Activated T-cell treated with anti-CD3 and anti-CD28 coated beads, Interleukin-2, amount 50 U/mL, for 24 hours (primary cell): ENCODE measurements around the gene NCLN.
A peak's percentile ranks its signal among the peaks of the same experiment; 100 is the strongest.
"Not testable (repeated sequence)": the region's sequence is repeated elsewhere in the genome, so short reads cannot be mapped to it uniquely, and the experiment has no call there.

Source experiments
- DNase-seq: peaks from one replicate; pipeline ENCODE4 v3.0.0-alpha.2; 2020
- H3K27ac Mint-ChIP-seq: 2 replicates; pipeline ENCODE4 v1.8.0; 2020; ENCODE audit warnings: mild to moderate bottlenecking, mixed read lengths
- H3K27me3 Mint-ChIP-seq: 2 replicates; pipeline ENCODE4 v1.8.0; 2020; ENCODE audit warnings: mixed read lengths
- H3K36me3 Mint-ChIP-seq: 2 replicates; pipeline ENCODE4 v1.8.0; 2020; ENCODE audit warnings: low read depth, mixed read lengths
- H3K4me1 Mint-ChIP-seq: 2 replicates; pipeline ENCODE4 v1.8.0; 2020; ENCODE audit warnings: low read depth, mixed read lengths
- H3K4me3 Mint-ChIP-seq: 2 replicates; pipeline ENCODE4 v1.8.0; 2020; ENCODE audit warnings: mild to moderate bottlenecking, moderate library complexity, mixed read lengths
- H3K9me3 Mint-ChIP-seq: 2 replicates; pipeline ENCODE4 v1.8.0; 2020; ENCODE audit warnings: mixed read lengths

NCLN gene

DNA sequence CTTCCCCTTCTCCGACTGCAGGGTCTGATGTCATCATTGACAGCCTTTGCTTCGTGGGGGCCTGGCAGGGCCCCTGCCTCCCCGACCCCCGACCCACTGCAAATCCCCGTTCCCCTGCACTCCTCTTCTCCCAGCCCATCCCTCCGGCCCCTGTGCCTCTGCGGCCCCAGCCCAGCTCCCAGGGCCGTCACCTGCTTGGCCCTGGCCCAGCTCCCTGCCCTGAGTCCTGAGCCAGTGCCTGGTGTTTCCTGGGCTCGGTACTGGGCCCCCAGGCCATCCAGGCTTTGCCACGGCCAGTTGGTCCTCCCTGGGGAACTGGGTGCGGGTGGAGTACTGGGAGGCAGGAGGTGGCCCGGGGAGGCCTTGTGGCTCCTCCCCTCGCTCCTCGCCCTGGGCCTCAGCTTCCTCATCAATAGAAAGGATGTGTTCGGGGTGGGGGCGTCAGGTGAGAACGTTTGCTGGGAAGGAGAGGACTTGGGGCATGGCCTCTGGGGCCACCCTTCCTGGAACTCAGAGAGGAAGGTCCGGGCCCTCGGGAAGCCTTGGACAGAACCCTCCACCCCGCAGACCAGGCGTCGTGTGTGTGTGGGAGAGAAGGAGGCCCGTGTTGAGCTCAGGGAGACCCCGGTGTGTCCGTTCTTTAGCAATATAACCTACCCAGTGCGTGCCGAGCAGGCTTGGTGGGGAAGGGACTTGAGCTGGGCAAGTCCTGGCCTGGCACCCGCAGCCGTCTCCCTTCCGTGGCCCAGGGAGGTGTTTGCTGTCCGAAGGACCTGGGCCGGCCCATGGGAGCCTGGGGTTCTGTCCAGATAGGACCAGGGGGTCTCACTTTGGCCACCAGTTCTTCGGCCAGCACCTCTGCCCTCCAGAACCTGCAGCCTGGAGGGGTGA lies 22.8 kb downstream of the NCLN start:
- H3K4me3 Mint-ChIP-seq, result no peak overlapping the region
- no peaks in the 10 kb centered on the region for H3K27me3 Mint-ChIP-seq
- no peaks in the 10 kb centered on the region for H3K4me1 Mint-ChIP-seq
- no peaks in the 10 kb centered on the region for H3K9me3 Mint-ChIP-seq
- DNase-seq, result no peak
- peaks cover 42% of the 10 kb centered on the region for H3K36me3 Mint-ChIP-seq
- no peak overlapping the region for H3K27ac Mint-ChIP-seq

DNA sequence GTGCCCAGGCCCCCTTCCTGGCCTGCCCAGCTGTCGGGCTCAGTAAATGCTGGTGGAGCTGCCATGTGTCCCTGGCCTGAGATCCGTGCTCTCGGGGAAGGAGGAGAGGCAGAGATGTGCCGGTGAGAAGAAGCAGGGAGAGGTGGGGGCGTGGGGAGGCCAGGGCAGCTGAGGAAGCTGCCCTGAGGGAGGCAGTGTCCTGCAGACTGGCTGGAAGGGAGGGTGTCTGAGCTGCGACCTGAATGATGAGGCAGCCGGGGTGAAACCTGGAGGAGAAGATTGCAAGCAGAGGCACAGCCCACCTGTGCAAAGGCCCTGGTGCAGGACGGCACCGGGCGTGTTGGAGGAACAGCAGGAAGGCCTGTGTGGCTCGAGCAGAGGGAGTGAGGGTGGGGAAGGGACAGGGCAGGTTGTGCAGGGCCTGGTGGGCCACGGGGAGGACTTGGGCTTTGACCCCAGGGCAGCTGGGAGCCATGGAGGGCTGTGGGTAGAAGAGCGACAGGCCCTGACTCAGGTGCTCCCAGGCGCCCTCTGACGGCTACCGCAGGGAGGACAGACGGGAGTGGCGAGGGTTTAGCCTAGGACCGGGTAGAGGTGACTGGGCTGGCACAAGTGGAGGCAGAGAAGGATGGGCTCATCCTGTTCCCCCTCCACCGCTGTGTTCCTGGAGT lies 24.8 kb downstream of the NCLN start:
- no peaks in the 10 kb centered on the region for H3K4me1 Mint-ChIP-seq
- peaks cover 30% of the 10 kb centered on the region for H3K36me3 Mint-ChIP-seq
- H3K27me3 Mint-ChIP-seq, result no peaks in the 10 kb centered on the region
- H3K9me3 Mint-ChIP-seq, result no peaks in the 10 kb centered on the region
- no peak overlapping the region for H3K27ac Mint-ChIP-seq
- H3K4me3 Mint-ChIP-seq, result no peak overlapping the region
- peak; percentile 84 for DNase-seq

DNA sequence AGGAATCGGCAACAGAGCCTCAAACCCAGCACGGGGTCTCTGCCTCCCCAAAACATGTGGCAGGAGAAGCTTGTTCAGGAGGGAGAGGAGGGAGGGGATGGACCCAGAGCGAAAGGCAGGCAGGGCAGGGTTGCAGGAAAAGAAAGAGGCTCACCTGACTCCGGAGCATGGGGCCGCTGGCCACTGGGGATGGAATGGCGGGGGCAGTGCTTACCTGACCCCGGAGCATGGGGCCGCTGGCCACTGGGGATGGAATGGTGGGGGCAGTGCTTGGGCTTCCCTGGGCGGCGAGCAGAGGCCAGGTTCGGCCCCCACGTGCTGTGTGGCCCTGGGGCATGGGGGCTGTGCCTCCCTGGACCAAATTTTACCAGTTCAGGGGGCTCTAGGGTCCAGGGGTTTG lies 25.5 kb downstream of the NCLN start:
- Mint-ChIP-seq H3K36me3 (peaks cover 26% of the 10 kb centered on the region), H3K27ac (no peak overlapping the region), H3K9me3 (no peaks in the 10 kb centered on the region), H3K4me1 (no peaks in the 10 kb centered on the region), H3K27me3 (no peaks in the 10 kb centered on the region), H3K4me3 (no peak overlapping the region)
- DNase-seq, result no peak

DNA sequence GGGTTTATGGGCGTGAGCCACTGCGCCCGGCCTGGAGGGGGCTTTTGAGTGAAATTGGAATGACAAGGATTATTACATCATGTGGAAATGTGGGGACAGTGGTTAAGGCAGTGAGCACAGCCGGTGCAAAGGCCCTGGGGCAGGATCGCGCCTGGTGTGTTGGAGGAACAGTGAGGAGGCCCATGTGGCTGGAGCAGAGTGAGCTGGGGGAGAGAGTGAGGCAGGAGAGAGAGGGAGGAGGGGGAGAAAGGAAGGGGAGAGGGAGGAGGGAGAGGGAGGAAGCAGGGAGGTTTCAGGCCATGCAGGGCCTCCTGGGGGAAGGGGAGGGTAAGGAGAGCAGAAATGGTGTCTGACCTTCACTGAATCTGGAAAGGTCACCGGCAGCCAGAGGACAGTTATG lies 27.4 kb downstream of the NCLN start:
- peaks cover 18% of the 10 kb centered on the region for H3K36me3 Mint-ChIP-seq
- no peaks in the 10 kb centered on the region for H3K4me1 Mint-ChIP-seq
- no peak for DNase-seq
- no peaks in the 10 kb centered on the region for H3K9me3 Mint-ChIP-seq
- no peaks in the 10 kb centered on the region for H3K27me3 Mint-ChIP-seq
- H3K27ac Mint-ChIP-seq, result no peak overlapping the region
- no peak overlapping the region for H3K4me3 Mint-ChIP-seq

DNA sequence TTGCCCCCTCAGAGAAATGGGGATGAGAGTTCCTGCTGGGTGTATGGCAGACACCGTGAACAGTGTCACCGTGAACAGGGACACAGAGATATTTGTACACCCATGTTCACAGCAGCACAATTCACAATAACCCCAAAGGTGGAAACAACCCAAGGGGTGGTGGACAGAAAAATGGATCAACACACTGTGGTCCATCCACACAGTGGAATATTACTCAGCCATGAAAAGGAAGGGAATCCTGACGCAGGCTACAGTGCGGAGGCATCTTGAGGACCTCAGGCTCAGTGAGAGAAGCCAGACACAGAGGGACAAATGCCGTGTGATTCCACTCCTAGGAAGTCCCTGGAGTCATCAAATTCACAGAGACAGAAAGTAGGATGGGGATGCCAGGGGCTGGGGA lies 31.1 kb downstream of the NCLN start:
- H3K36me3 Mint-ChIP-seq, result peaks cover 6% of the 10 kb centered on the region
- no peaks in the 10 kb centered on the region for H3K27me3 Mint-ChIP-seq
- DNase-seq, result no peak
- no peaks in the 10 kb centered on the region for H3K4me1 Mint-ChIP-seq
- no peak overlapping the region for H3K27ac Mint-ChIP-seq
- H3K9me3 Mint-ChIP-seq, result no peaks in the 10 kb centered on the region
- H3K4me3 Mint-ChIP-seq, result no peak overlapping the region

DNA sequence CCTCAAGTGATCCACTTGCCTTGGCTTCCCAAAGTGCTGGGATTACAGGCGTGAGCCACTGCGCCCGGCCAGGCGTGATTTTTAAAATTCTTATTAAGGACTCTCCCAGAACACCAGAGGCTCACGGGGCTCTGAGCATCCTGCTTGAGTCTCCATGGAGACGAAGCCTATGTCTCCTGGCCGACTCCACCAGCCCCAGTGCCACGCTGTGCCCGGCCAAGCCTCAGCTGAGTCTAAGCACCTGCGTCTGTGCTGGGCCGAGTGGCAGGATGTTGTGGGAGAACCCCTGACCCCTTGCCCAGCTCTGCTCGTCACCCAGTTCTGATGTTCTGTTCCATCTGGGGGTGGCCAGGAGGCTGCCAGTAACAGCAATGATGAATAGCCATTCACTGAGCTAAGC lies 34.8 kb downstream of the NCLN start:
- H3K27me3 Mint-ChIP-seq, result peaks cover 6% of the 10 kb centered on the region
- H3K4me3 Mint-ChIP-seq, result no peak overlapping the region
- H3K36me3 Mint-ChIP-seq, result peaks cover 6% of the 10 kb centered on the region
- H3K27ac Mint-ChIP-seq, result no peak overlapping the region
- no peaks in the 10 kb centered on the region for H3K4me1 Mint-ChIP-seq
- DNase-seq, result no peak
- H3K9me3 Mint-ChIP-seq, result no peaks in the 10 kb centered on the region

DNA sequence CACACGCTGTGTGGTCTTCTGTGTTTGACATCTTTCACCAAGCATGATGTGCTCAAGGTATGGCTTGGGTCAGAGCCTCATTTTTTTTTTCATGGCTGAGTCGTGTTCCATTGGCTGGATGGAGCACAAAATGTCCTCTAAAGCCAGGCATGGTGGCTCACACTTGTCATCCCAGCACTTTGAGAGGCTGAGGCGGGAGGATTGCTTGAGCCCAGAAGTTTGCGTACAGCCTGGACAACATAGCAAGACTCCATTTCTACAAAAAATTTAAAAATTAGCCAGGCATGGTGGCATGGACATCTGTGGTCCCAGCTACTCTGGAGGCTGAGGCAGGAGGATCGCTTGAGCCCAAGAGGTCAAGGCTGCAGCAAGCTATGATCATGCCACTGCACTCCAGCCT lies 35.8 kb downstream of the NCLN start:
- H3K36me3 Mint-ChIP-seq, H3K4me3 Mint-ChIP-seq, H3K9me3 Mint-ChIP-seq, DNase-seq, H3K4me1 Mint-ChIP-seq, H3K27ac Mint-ChIP-seq: not testable (repeated sequence)
- peaks cover 16% of the 10 kb centered on the region for H3K27me3 Mint-ChIP-seq

DNA sequence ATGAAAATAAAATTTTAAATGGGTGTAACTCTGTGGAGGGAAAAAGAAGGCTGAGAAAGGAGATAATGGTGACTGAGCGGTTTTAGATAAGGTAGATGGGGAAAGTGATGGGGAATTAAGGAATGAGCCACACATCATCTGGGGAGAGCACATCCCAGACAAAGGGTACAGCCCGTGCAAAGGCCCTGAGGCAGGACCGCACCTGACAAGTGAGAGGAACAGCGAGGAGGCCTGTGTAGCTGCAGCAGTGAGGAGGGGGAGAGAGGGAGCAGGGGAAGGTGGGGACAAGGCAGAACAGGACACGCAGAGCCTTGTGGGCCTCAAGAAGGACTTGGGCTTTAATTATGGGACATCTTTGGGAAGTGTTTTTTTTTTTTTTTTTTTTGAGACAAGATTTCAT lies 37.0 kb downstream of the NCLN start:
- Mint-ChIP-seq H3K4me1 (no peaks in the 10 kb centered on the region), H3K27ac (no peak overlapping the region), H3K36me3 (no peaks in the 10 kb centered on the region), H3K9me3 (no peaks in the 10 kb centered on the region), H3K4me3 (no peak overlapping the region), H3K27me3 (peaks cover 27% of the 10 kb centered on the region)
- DNase-seq, result no peak

DNA sequence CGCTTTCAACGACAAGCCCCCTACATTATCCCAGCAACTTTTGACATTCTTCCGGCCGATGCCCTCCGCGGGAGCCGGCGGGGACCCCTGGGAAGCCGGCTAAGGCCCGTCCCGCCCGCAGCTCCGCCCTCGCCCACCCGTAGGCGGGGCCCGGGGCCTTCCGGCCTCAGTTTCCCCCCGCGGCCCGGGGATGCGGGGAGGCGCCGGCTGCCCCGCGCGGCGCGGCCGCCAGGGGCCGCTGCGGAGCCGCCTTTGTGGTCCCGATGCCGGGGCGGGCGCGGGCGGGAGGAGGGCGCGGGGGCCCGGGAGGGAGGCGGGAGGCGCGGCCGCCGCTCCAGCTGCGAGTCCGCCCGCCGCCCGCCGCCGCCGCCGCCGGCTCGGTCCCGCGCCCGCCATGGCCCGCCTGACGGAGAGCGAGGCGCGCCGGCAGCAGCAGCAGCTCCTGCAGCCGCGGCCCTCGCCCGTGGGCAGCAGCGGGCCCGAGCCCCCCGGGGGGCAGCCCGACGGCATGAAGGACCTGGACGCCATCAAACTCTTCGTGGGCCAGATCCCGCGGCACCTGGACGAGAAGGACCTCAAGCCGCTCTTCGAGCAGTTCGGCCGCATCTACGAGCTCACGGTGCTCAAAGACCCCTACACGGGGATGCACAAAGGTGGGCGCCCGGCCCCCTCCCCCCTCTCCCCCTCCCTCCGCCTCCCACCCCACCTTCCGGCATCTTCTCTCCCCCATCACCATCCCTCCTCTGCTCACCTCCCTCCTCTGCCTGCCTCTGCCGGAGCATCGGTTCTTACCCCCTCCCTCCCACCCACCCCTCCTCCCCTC lies 38.8 kb downstream of the NCLN start, which contains the start of gene CELF5:
Gene CELF5 (plus strand): TSS at position 316 of the 823 bp plus-strand sequence. CDS start 79 bp downstream, at position 395.
- Mint-ChIP-seq H3K27me3 (peaks cover 31% of the 10 kb centered on the region), H3K27ac (no peak within 1 kb of the TSS), H3K4me3 (no peak within 1 kb of the TSS), H3K4me1 (no peaks in the 10 kb centered on the region), H3K36me3 (no peaks in the 10 kb centered on the region), H3K9me3 (no peaks in the 10 kb centered on the region)
- peak; percentile 76 for DNase-seq

DNA sequence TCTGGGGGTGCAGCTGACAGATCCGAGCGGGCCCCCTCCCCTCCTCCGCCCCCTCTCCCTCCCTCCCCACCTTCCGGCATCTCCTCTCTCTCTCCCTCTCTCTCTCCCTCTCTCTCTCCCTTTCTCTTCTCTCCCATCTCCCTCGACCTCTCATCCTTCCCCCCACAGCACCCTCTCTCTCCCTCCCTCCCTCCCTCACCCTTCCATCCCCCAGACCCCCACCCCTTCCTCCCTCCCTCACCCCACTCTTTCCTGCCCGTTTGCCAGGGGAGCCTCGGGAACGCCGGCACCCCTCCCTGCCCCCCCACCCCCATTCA lies 39.4 kb downstream of the NCLN start:
- no peaks in the 10 kb centered on the region for H3K4me1 Mint-ChIP-seq
- no peak overlapping the region for H3K4me3 Mint-ChIP-seq

DNA sequence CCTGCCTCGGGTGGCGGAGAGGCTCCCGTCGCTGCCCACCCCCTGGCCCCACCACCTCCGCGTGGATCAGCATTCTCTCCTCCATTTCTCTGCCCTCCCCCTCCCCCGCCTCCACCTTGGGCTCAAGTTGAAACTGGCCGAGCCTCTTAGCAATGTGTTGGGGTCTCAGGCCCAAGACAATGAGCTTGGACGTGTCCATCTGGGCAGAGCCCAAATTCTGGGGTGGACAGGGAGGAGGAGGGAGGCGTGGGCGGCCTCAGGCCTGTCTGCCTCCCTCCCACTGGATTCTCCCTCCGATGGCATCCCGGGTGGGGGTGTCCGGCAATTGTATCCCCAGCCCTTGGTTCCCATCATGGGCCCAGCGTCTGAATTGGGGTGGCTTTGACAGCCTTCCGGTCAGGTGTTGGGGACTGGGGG lies 40.0 kb downstream of the NCLN start:
- no peaks in the 10 kb centered on the region for H3K4me1 Mint-ChIP-seq
- peaks cover 31% of the 10 kb centered on the region for H3K27me3 Mint-ChIP-seq
- no peak overlapping the region for H3K4me3 Mint-ChIP-seq
- DNase-seq, result no peak
- H3K27ac Mint-ChIP-seq, result no peak overlapping the region
- no peaks in the 10 kb centered on the region for H3K9me3 Mint-ChIP-seq
- H3K36me3 Mint-ChIP-seq, result no peaks in the 10 kb centered on the region

More for the DNA sequence above, 39.4 kb downstream of the NCLN start:
- peaks cover 31% of the 10 kb centered on the region for H3K27me3 Mint-ChIP-seq
- no peaks in the 10 kb centered on the region for H3K9me3 Mint-ChIP-seq
- H3K27ac Mint-ChIP-seq, result no peak overlapping the region
- DNase-seq, result no peak
- no peaks in the 10 kb centered on the region for H3K36me3 Mint-ChIP-seq

DNA sequence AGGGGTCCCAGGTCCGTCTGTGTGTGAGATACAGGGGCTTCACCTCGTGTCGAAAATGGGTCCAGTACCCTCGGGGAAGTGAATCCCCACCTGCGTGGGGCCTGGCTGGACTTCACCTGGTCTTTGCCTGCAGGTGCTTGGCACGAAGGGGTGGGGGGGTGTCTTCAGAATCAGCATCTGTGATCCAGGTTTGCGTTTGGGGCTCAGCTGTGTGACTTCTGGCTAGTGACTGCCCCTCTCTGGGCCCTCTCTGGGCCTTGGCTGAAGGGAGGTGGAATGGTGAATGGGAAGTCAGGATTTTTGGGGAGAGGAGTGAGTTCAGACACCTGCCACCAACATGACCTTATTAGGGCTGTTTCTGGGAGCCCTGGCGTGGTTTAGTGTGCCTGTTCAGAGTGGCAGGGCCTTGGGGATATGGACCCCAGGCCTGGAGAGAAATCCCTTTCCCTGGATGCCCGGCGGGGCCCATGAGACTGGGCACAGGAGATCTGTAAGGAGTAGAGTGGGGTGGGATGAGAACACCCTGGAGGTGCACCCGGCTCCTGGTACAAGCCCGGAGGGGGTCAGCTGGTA lies 41.4 kb downstream of the NCLN start:
- no peaks in the 10 kb centered on the region for H3K4me1 Mint-ChIP-seq
- no peaks in the 10 kb centered on the region for H3K9me3 Mint-ChIP-seq
- H3K4me3 Mint-ChIP-seq, result no peak overlapping the region
- no peak overlapping the region for H3K27ac Mint-ChIP-seq
- peaks cover 34% of the 10 kb centered on the region for H3K27me3 Mint-ChIP-seq
- no peaks in the 10 kb centered on the region for H3K36me3 Mint-ChIP-seq
- no peak for DNase-seq

DNA sequence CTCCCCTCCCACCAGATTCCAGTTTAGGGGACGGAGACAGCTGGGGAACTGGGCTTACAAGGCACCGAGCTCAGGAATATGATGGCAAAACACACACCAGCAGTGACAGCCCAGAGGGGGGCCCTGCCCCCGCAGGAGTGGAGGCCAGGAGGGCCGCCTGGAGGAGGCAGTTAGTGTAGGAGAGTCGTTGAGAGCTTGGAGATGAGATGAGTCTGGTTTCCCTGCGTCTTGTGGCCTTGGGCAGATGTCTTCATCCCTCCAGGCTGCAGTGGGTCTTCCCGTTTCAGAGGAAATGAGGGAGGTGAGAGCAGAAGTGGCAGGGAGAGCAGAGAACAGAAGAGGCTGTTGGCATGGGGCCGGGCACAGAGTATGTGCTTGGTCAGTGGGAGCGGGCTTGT lies 43.6 kb downstream of the NCLN start:
- H3K36me3 Mint-ChIP-seq, result no peaks in the 10 kb centered on the region
- H3K27ac Mint-ChIP-seq, result no peak overlapping the region
- no peak for DNase-seq
- no peaks in the 10 kb centered on the region for H3K4me1 Mint-ChIP-seq
- no peak overlapping the region for H3K4me3 Mint-ChIP-seq
- peaks cover 36% of the 10 kb centered on the region for H3K27me3 Mint-ChIP-seq
- H3K9me3 Mint-ChIP-seq, result no peaks in the 10 kb centered on the region

DNA sequence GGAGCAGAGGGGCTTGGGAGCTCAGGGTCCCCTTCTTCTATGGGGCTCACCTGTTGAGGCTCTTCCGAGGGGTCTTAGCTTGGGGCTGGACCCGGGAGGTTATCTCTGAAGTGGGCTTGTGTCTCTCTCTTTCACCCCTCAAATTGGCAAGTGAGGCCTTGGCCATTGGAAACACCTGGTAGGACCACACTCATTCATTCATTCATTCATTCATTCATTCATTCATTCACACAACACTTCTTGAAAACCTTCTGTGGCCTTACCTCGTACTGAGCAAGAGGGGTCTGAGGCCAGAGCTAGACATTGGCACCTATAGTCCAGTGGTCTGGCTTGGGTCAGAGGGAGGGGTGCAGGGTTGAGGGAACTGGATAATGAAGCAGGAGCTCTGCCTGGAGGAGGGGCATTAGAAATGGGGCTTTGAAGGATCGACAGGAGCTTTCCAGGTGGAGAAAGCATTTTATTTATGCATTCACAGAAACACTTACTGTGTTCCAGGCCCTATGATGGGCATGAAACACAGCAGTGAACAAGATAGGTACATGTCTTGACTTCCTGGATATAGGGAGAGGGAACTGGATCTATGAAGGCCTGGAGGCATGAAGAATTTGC lies 44.3 kb downstream of the NCLN start:
- no peak for DNase-seq
- Mint-ChIP-seq H3K4me3 (no peak overlapping the region), H3K36me3 (no peaks in the 10 kb centered on the region), H3K27me3 (peaks cover 41% of the 10 kb centered on the region), H3K4me1 (no peaks in the 10 kb centered on the region), H3K9me3 (no peaks in the 10 kb centered on the region), H3K27ac (no peak overlapping the region)
